ENCODE results near the gene GAS7.
A peak's percentile ranks its signal among the peaks of the same experiment; 100 is the strongest.

Gene GAS7

DNA sequence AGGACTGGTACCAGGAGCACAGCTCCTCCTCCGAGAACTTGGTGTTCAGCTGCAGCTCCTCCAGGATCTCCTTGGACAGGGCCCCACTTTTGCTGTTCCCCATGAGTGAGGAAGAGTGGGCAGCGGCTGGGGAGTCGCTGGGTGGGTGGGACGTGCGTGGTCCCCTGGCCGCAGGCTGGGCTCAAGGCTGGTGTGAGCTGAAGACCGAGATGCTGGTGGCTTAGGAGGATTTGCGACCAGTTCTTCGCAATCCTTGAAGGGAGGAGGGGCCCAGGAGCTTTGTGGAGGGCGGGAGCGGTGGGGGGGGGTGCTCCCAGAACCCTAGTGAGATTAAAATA is 293.4 kb downstream of the GAS7 start, which contains the start of gene RCVRN:
Gene RCVRN, minus strand, starts transcription at position 194 of the 338 bp plus-strand sequence. Its CDS starts 91 bp downstream, at position 103.
- FAIRE-seq (no peak), DNase-seq (ENCODE audit: insufficient read length, low spot score) (no peak)

- DNase-seq (ENCODE audit: insufficient read length, low spot score) (no peak), FAIRE-seq (no peak)
These were observed 293.9 kb downstream of the GAS7 start for GRCh38 chr17:9904277-9905077.

DNA sequence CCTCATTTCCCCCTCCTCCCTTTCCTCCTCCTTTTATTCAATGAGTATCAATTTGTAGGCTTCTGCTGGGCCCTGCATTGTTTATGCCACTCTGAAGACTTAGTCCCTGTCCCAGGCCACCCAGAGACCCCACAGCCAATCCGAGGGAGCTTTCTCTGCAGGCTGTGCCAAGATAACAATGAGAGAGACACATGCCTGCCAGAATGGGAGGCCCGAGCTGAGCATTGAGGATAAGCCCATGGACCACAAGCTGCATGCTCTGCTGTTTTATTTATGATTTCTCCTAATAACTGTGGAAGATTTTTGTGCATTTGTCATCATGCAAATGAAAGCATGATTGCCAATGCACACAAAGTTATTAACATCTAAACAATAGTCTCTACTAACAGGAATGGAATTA is 296.3 kb downstream of the GAS7 start:
- DNase-seq (ENCODE audit: insufficient read length, low spot score) = no peak
- no peak for FAIRE-seq

- FAIRE-seq (no peak), DNase-seq (ENCODE audit: insufficient read length, low spot score) (no peak)
These were observed 297.6 kb downstream of the GAS7 start for GRCh38 chr17:9900784-9901183.

DNA sequence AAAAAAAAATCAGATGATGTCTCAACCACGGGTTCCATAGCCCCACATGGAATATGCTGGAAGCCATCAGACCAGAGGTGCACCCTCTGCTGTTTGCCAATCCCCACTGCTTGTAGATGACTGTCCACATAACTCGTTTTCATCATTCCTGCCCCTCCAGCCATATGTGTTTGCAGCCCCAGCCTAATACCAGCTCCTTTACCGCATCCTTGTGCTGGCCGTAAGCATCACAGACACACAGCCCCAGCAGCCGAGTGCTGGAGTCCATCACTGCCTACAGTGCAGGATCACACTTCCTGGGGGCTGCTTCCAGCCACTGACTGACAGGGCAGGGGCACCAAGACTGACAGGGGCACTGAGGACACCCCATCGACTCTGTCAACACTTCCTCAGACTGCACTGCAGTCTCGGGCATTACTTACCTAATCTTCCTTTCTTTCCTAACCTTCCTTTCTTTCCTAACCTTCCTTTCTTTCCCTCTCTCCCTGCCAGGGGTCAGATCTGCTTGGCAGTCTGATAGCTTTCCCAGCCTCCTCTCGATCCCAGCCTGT is 298.3 kb downstream of the GAS7 start:
- FAIRE-seq = no peak
- DNase-seq (ENCODE audit: insufficient read length, low spot score) = no peak

GRCh38 chr17:9899280-9900043 is 298.9 kb downstream of the GAS7 start:
- FAIRE-seq (no peak), DNase-seq (ENCODE audit: insufficient read length, low spot score) (no peak)

GRCh38 chr17:9898812-9899211 is 299.6 kb downstream of the GAS7 start:
- no peak for FAIRE-seq

GRCh38 chr17:9897372-9897968 is 300.9 kb downstream of the GAS7 start:
- no peak for DNase-seq (ENCODE audit: insufficient read length, low spot score)
- FAIRE-seq = no peak

More at GRCh38 chr17:9898812-9899211, 299.6 kb downstream of the GAS7 start:
- DNase-seq (ENCODE audit: insufficient read length, low spot score) = no peak

GRCh38 chr17:9895923-9896322 is 302.5 kb downstream of the GAS7 start:
- no peak for DNase-seq (ENCODE audit: insufficient read length, low spot score)

GRCh38 chr17:9894231-9894630 is 304.2 kb downstream of the GAS7 start:
- no peak for DNase-seq (ENCODE audit: insufficient read length, low spot score)

More at GRCh38 chr17:9895923-9896322, 302.5 kb downstream of the GAS7 start:
- no peak for FAIRE-seq

GRCh38 chr17:9893411-9894012 is 304.9 kb downstream of the GAS7 start:
- no peak for FAIRE-seq
- no peak for DNase-seq (ENCODE audit: insufficient read length, low spot score)

More at GRCh38 chr17:9894231-9894630, 304.2 kb downstream of the GAS7 start:
- FAIRE-seq = no peak

DNA sequence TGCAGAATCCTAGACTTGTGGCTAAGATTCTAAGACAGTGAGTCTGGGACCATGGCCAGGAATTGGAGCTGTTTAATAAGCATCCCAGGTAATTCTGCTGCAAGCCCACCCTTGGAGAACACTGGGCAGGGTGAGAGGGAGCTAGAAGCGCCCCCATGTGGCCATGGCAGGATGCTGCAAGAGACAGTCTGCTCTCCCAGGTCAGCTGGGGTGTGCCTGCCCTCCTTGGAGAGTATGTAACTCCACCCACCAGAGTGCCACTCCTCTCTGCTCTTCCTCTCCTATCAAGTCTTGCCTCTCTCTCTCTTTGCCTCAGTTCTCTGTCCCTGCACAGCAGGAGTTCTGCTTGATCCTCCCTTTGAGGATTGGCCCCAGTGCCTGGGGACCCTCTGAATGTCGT is 308.3 kb downstream of the GAS7 start:
- FAIRE-seq (no peak), DNase-seq (ENCODE audit: insufficient read length, low spot score) (peak; percentile 46)

DNA sequence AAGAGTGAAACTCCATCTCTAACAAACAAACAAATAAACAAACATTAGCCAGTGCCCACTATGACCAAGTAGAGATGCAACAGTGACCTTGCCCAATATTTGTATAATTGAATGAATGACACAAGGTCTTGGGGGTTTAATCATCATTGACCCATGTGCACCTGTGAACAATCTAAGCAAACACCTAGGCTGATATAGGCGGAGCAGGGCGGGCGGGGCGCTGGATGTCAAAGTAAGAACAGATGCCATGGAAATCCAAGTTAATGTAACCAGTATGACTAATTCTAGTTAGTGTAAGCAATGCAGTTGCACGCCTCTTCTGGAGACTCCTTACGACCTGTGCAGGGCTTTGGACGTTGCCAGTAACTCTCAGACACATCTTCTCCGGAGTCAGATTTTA is 310.9 kb downstream of the GAS7 start:
- FAIRE-seq = no peak

GRCh38 chr17:9886141-9886930 is 312.1 kb downstream of the GAS7 start:
- DNase-seq (ENCODE audit: insufficient read length, low spot score) = no peak
- no peak for FAIRE-seq

More for the DNA sequence above, 310.9 kb downstream of the GAS7 start:
- no peak for DNase-seq (ENCODE audit: insufficient read length, low spot score)

GRCh38 chr17:9883451-9883850 is 315.0 kb downstream of the GAS7 start:
- DNase-seq (ENCODE audit: insufficient read length, low spot score) (no peak), FAIRE-seq (no peak)

GRCh38 chr17:9880582-9880999 is 317.8 kb downstream of the GAS7 start:
- FAIRE-seq = no peak
- DNase-seq (ENCODE audit: insufficient read length, low spot score) = no peak

DNA sequence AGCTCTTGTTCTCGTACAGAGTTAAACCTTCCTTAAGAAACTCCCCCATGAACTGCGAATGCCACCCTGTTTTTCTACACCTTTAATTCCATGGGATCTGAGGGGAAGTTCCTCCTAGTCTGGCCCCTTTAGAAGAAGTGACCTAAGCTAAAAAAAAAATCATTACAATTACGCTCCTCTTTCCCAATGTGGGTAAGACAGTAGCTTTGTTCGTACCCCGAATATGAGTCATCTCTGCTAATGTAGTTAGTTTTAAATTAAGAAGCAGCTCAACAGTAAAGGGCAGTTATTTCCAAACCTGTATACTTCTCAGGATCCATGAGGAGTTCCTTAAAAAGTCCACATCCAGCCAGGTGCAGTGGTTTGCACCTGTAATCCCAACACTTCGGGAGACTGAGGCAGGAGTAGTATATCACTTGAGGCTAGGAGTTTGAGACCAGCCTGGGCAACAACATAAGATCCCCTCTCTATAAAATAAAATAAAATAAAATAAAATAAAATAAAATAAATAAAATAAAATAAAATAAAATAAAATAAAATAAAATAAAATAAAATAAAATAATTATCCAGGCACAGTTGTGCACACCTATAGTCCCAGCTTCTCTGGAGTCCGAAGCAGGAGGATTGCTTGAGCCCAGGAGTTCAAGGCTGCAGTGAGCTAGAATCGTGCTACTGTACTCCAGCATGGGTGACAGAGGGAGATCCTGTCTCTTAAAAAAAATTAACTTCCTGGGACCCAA is 319.4 kb downstream of the GAS7 start:
- no peak for DNase-seq (ENCODE audit: insufficient read length, low spot score)
- FAIRE-seq = no peak

DNA sequence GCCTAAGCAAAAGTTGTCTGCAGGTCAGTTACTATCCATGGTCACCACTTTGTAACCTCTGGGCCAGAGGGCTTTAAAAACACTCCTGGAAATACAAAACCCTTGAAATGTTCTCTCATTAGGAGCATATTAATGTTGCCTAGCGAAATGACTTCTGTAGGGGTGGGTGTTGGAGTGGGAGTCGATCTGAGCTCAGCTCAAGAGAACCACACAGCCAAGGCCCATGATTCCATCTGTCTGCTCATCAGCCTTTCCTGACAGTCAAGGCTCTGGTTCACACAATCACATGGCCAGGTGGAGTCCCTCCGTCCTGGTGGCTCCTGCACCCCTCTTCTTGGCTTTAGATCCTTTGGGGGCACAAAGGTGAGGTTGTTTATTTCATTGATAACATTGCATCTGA is 320.1 kb downstream of the GAS7 start:
- DNase-seq (ENCODE audit: insufficient read length, low spot score) (no peak), FAIRE-seq (no peak)

DNA sequence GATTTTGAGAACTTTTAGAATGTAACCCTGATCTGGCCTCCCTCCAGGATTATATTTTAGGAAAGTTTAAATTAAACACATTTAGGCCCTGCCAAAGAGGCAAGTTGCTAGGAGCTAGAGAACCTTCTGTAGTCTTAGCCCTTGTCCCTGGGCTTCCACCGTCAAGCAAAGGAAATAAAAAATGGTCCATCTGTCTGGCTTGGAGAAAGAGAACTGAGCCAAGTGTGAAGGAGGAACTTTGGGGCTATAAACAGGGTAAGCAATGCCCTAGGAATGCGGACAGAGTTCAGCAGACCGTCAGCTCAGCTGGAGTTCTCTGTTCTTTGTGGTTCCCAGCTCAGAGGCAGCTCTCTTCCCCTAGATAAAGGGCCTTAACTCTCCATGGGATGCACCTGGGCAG is 323.0 kb downstream of the GAS7 start:
- DNase-seq (ENCODE audit: insufficient read length, low spot score) = no peak

More for the DNA sequence above, 323.0 kb downstream of the GAS7 start:
- no peak for FAIRE-seq

Measured in GM19239 (cell line).